Measurements from ENCODE around the gene DRICH1. TPM values are rescaled to one million over a fixed set of nuclear protein-coding genes. Genes with fewer than 3 reads are reported as not detected.
A peak's percentile ranks its signal among the peaks of the same experiment; 100 is the strongest.
"Not testable (repeated sequence)": the region's sequence is repeated elsewhere in the genome, so short reads cannot be mapped to it uniquely, and the experiment has no call there.

The DRICH1 gene
- total RNA-seq, 1 donor from 2014 or later, result 0.41 TPM

DNA sequence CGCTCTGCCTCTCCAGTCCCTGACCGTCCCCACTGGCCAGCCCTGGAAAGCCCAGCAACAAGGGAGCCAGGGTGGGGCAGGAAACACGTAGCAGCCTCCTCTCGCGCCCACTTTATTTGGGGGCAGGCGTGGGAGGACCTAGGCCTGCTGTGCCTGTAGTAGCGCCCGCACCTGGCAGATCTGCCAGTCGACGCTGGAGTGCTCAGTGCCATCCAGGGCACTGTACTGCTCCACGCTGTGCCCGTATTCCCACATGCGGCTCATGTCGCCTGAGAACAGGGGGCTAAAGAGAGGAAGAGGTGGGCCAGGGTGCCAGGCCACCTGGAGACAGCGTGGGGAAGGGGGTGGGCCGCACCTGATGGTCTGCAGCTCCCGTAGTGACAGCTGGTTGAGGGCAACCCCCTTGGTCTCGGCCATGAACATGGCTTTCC, 17.0 kb upstream of the DRICH1 start:
- no peak for DNase-seq

DNA sequence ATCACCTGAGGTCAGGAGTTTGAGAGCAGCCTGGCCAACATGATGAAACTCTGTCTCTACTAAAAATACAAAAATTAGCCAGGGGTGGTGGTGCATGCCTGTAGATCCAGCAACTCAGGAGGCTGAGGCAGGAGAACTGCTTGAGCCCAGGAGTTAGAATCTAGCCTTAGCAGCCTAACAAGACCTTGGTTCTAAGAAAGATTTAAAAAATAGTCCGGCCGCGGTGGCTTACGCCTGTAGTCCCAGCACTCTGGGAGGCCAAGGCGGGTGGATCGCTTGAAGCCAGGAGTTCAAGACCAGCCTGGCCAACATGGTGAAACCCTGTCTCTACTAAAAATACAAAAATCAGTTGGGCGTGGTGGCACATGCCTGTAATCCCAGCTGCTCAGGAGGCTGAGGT, 14.4 kb upstream of the DRICH1 start:
- not testable (repeated sequence) for DNase-seq

DNA sequence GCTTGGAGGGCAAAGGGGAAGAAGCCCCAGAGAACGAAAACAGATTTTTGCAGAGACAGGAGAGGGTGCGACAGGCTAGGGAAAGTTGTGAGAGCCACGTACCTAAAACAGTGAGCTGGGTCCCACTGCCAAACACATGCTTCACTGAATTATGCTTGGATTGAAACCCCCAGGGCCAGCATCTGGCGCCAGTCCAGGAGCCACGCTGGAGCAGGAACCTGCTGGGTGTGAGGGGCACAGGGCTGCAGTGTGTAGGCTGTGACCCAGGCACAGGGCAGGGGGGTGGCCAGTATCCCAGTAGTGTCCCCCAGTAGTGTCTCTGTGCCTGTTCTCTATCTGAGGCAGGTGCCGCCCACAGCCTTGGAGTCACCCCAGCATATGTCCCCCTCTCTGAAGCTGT, 8.1 kb upstream of the DRICH1 start:
- DNase-seq, result not testable (repeated sequence)

GRCh38 chr22:23639661-23640060, 7.5 kb upstream of the DRICH1 start:
- no peak for DNase-seq

DNA sequence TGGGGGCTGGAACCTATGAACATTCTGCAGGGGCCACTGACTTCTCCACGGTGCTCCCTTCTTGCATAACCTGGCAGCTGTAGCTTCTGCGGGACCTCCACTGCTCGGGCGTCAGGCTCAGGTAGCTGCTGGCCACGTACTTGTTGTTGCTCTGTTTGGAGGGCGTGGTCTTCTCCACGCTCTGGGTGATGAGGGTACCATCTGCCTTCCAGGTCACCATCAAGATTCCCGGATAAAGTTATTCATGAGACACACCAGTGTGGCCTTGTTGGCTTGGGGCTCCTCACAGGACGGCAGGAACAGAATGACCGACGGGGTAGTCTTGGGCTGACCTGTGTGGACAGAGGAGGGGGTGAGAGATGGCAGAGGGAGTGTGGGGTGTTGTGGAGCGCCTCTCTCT, 6.5 kb upstream of the DRICH1 start:
- no peak for DNase-seq

- not testable (repeated sequence) for DNase-seq
Observed at GRCh38 chr22:23635291-23635690, 3.2 kb upstream of the DRICH1 start.

DNA sequence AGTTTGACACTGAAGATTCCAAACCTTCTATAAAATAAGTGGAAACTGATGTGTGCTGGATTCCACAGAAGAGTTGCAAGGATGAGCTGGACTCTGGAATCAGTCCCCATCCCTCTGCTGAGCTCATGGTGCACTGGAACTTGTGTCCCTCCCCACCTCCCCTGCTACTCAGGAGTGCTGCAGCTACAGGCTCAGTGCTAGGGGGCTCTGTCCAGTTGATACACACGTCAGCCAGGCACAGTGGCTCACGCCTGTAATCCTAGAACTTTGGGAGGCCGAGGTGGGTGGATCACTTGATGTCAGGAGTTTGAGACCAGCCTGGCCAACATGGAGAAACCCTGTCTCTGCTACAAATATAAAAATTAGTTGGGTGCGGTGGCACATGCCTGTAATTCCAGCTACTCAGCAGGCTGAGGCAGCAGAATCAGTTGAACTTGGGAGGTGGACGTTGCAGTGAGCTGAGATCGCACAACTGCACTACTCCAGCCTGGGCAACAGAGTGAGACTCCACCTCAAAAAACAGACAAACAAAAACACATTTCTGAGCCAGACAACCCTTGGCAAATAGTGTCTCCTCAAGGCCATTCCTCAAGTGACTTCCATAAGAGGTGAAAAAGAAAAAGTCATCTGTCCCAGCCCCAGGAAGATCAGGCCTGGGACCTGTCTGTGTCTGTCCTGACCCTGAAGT, 3.9 kb downstream of the DRICH1 start:
- not testable (repeated sequence) for DNase-seq

DNA sequence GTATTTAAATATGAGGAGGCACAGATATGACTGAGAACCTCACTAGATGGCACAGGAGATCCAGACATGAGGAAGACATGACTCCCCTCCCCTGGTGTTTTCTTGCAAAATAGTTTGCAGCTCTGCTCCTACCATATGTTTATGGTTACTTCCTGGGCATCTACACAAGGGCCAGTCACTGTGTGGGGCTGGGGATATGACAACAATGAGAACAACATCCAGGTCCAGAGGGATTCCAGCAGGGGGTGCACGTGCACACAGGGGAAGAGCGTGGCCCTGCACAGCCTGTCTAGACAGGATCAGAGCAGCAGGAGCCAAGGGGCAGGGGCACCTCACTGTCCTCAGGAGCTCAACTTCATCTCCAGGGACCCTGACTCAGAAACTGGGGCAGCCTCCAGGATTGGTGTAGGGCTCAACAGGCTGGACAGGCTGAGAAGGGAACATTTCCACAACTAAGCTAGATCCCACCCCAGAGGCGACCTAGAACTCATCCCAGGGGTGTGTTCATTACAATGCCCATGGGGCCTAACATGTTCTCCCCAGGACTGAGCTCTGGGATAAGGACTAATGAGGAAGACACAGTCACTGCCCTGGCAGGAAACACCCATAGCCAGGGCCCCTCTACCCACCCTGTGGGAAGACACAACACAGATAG, 4.6 kb downstream of the DRICH1 start:
- DNase-seq, result peak; percentile 22

DNA sequence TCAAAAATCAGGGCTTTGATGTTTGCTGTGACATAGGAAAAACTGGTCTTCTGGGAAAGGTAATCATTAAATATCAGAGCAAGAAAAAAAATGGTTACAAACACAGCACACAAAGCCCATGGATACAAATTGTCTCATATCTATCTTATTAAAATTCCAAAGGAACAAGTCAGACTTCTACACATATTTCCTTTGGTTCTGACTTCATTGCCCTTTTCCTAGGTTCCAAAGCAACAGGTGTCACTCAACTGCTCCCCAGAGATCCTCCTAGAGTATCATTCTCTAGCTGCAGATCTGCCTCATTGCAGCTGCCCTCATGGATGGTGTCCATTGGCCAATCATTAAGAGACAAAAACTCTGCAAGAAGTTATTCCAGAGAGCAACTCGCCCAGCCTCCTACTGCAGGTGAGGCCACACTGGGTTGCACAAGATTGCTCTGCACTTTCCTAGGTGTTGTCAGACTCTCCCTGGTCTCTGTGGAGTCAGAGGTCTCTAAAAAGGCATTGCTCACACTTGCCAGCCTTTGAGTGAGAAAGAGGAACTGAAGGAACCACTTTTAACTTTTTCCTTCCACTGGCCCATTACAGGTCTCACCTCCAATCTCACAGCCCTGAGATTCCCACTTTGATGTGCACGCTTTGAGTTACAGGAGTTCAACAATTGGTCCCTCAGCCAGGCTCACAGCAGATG, 5.7 kb downstream of the DRICH1 start:
- no peak for DNase-seq

DNA sequence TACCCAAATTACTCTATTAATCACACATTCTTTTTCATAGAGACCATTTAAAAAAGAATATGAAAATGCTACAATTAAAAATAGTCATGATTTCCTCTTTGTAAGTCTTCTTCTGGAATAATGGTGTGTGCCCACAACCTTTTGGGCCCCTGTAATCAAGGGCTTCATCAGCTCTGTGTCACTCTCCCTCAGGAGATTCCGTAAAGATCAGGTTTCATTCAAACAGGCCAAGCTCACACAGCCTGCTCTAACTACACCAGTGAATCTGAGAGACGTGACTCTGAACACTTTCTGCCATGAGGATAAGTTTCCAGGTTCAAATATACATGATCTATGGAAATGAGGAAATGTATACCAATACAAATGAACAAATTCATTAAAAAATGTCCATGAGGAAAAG, 9.5 kb downstream of the DRICH1 start:
- DNase-seq, result no peak

GRCh38 chr22:23621916-23622315, 10.2 kb downstream of the DRICH1 start:
- not testable (repeated sequence) for DNase-seq

DNA sequence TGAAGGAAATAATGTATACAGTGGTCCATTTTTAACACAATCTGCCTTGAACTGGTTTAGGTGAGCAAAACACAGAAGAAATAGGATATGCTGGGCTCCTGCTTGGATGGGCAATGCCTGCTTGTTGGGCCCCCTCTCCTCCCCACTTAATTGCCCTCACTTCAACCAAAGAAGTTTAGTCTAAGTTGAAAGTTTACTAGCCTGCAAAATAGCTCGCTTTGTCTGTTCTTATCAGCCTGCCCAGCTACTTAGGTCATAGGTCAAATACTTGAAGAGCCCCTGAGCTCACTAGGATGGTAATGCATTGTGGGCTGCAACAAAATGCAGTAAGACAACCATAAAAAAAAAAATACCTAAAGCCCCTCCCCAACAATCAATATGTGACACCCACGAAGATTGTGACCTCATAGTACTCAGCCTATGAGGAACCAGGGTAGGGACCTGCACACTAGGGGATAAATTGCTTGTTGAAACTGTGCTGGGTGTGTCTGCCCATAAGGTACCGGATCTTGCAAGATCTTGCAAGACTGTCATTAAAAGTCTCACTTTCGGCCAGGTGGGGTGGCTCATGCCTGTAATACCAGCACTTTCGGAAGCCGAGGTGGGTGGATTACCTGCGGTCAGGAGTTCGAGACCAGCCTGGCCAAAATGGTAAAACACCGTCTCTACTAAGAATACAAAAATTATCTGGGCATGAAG, 10.9 kb downstream of the DRICH1 start:
- DNase-seq, result no peak

GRCh38 chr22:23613193-23613972, 18.7 kb downstream of the DRICH1 start:
- DNase-seq, result no peak

DNA sequence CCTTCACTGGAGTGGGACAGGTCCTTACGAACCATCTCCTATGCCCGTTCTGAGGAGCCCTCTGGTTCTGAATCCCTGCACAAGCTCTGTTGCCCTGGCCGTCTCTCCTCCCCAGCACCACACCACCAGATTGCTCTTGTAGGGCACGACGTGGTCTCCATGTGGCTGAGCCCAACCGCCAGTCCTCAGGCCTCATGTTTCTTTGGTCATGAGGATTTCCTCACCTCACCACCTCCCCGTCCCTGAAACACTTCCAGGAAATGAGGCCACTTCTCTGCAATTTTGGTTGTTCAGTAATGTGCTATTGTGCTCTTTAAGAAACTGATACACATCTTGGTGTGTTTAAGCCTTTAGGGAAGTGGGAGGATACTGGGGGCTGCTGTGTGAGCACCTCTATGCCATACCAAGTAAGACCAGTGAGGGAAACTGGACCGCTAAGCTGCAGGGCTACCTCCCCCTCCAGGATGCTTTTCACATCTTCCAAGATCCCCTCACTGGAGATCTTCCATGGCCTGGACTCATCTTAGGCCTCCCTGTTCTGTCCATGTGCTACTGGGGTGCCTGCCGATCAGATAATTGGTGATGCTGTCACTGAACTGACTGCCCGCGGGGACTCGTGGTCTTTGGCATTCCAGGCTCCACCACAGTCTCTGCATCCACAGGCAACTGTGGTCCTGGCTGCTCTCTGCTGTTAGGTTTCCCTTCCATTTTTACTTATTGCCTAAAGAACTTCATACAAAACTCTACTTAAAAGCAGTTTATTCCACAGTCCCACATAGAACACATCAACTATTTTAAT, 21.9 kb downstream of the DRICH1 start:
- no peak for DNase-seq

- peak; percentile 51 for DNase-seq
Observed at GRCh38 chr22:23608583-23608982, 23.5 kb downstream of the DRICH1 start.

DNA sequence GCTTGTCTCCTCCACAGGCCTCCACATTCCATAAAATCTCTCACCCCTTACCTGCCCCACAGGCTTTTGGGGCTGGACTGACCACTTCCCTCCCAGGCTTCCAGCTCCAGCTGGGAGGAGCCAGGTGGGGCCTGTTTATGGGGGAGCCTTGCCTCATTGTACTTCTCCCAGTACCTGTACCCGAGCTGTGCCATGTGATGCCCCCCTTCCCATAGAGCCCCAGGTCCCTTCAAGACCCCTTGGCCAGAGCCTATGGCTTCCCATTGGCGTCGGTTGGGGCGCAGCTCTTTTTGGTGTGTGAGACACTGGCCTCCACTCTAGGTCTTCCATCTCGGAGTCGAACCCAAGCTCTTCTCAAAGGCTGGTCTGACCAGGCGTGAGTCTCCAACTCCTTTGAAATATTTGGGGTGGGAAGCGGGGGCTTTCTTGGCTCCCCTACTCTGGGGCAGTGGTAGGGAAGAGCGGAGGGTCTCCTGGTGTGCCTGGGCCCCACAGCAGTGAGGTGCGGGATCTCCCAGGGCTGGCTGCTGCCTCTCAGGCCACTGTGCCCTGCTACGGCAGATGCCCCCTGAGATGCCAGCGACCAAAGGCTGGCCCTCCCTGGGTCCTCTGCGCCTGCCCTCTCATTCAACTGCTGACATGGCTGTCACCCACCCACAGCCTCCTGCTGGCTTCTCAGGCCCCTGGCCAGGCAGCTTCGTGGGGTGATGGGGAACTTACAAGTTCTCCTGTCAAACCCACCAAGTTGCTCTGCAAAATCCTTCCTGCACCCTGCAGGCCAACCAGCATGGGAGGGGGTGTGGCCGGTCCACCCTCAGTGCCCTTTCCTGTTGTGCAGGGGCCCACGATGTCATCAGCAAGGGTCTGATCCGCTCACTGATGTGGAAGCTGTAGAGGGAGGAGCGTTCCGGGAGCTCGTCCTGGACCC, 25.7 kb downstream of the DRICH1 start:
- no peak for DNase-seq

- DNase-seq, result no peak
Observed at GRCh38 chr22:23604939-23605712, 27.0 kb downstream of the DRICH1 start.

DNA sequence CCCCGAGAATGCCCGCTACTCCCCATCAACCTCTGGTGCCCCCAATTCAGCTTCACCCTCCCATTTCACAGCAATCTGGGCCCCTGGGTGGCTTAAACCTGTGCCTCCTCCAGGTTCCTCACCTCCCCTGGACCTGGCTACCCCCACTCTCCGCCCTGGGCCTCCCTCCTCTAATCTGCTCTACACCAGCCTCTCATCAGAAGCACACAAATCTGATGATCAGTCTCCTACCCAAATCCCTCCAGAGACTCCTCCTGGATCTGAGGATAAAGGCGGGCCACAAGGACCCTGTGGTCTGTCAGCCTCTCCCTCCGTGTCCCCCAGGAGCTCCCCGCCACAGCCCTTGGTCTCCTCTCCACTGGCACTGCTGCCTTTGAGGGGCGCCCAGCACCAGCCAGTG, 28.9 kb downstream of the DRICH1 start:
- DNase-seq, result no peak

All from tongue (tissue), 2 donors.